ENCODE results near the gene KRTAP3-1.
"Not testable (repeated sequence)": the region's sequence is repeated elsewhere in the genome, so short reads cannot be mapped to it uniquely, and the experiment has no call there.

Gene KRTAP3-1

GRCh38 chr17:41013606-41014005 is 4.7 kb upstream of the KRTAP3-1 start:
- no peak for DNase-seq

DNA sequence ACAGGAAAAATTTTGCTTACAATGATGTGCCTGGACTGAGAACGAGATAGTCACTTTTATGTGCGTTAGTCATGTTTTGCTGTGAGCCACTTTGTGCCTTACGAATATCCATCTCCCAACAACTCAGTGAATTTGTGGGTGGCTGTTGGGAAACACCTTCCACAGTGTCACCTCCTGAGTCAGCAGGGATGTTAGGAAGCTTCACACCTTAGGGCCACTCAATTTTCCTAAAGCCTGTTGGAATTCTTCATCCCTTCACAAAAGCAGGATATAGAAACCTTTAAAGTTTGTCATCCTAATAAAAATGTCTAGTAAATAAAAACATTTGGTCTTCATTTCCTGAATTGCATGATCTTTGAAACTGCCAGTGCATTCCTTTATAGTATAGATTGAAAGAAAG is 4.3 kb upstream of the KRTAP3-1 start:
- DNase-seq = no peak

- no peak for DNase-seq
These were observed 3.6 kb upstream of the KRTAP3-1 start for GRCh38 chr17:41012326-41013120.

DNA sequence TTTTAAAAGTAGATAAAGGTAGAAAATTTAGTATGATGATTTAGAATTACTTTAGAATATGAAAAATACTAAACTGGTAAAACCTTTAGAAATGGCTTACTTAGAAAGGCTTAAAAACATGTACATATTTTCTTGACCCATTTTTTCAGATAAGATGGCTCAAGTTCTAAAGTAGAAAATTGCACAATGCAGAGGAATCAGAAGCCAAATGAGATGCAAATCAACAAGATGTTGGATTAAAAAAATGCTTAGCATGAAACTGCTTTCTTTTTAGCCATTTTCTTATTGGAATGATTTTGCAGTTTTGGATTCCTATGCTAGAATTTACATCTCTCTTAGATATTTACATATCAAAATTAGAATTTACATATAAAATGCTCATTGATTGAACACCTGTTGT is 1.5 kb upstream of the KRTAP3-1 start:
- DNase-seq = no peak

- no peak for DNase-seq
These were observed 1.0 kb upstream of the KRTAP3-1 start for GRCh38 chr17:41009936-41010335.

DNA sequence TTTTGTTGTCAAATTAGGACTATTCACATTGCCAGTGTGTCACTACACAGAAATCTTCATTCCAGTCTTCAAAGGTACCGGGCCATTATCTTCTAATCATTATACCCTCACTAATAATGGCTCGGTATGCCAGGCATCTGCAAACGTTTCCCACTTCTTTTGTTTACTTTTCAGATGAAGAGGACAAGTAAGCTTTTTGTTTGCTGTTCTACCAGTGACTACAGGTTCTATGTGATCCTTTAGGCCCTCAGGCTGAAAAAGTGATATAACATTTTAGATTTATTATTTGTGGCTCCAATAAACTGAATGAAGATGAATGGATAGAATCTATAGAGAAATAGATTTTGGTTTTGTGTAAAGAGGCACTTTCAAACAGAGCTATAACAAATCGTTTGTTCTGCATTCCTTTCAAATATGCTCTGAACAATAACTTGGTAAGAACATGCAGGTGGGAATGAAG is 403 bp upstream of the KRTAP3-1 start:
- peak; percentile 51 for DNase-seq

DNA sequence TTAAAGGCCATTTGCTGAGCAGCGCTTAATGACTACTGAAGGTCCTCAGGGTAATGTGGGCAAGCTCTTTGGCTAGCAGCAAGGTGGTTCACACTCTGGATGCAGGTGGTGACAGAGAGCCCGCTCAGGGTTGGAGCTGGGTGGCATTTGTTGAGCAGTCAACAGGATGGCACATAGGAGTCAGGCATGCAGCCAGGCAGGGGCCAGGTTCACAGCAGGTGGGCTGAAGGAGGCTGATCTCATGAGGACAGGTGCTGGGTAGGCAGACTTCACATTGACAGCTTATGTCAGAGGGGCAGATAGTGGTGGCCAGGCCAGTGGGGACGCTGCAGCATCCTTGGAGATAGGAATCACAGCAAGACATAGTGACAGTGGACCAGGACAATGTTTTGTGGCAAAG is 4.5 kb downstream of the KRTAP3-1 start:
- peak; percentile 46 for DNase-seq

DNA sequence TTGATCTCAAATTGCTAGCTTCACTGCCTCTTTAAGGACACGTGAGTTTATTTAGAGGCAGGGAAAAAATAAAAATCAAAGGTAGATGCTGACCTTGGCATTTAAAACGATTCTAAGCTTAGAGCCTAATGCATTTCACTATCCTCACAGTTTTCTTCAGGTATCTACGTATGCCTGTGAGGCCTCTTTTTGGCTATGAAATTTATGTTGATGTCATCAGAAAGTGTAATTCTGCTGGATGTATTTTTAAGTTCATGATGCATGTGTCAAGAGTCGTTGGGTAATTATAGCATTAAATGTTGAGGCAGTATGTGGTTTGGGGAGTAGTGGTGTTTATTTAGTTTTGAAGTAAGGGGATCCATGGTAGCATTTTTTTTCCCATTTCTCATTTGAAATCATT is 5.0 kb downstream of the KRTAP3-1 start:
- DNase-seq = no peak

DNA sequence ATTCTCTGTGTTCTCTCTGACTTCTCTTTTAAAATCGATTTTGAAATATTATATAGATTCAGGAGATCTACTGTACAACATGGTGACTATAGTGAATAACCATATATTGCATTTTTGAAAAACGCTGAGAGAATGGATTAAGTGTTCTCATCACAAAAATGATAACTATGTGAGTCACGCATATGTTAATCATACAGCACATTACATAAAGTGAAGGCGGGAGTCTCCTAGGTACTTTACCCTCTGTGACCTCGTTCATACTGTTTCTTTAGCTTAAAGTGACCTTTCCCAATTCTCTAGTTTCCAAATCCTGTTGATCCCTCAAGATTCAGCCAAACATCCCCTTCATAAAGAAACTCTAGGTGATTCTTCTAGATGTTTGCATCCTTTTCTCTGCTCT is 6.1 kb downstream of the KRTAP3-1 start:
- DNase-seq = no peak

- no peak for DNase-seq
These were observed 7.1 kb downstream of the KRTAP3-1 start for GRCh38 chr17:41001795-41002194.

- DNase-seq = not testable (repeated sequence)
These were observed 9.4 kb downstream of the KRTAP3-1 start, which contains the start of gene KRTAP3-2 for GRCh38 chr17:40999563-40999962. TSS of gene KRTAP3-2 (minus strand) at chr17:40999906. CDS start at chr17:40999853, 53 bp downstream.

- no peak for DNase-seq
These were observed 11.6 kb downstream of the KRTAP3-1 start for GRCh38 chr17:40997361-40997760.

GRCh38 chr17:40996829-40997228 is 12.1 kb downstream of the KRTAP3-1 start:
- no peak for DNase-seq

DNA sequence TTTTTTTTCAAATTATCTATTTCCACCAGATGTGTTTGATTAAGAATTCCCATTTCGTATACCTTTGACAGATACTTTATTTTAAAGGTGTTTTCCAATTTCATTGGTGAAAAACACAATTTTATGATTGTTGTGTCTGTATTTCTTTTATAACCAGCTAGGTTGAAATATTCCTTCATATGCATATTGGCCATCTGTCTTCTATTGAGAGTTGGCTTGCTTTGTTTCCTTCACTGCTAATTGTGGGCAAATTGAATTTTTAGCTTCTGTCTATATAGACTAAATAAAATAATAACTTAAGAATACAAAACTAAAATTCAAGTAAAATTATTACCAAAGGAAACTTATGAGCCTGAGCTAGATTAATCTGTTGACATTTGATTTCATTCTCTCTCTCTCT is 13.8 kb downstream of the KRTAP3-1 start:
- no peak for DNase-seq

GRCh38 chr17:40993839-40994238 is 15.1 kb downstream of the KRTAP3-1 start, which contains the start of gene KRTAP3-3:
TSS of gene KRTAP3-3 (minus strand) at chr17:40994164. CDS start at chr17:40994097, 67 bp downstream.
- DNase-seq = no peak

DNA sequence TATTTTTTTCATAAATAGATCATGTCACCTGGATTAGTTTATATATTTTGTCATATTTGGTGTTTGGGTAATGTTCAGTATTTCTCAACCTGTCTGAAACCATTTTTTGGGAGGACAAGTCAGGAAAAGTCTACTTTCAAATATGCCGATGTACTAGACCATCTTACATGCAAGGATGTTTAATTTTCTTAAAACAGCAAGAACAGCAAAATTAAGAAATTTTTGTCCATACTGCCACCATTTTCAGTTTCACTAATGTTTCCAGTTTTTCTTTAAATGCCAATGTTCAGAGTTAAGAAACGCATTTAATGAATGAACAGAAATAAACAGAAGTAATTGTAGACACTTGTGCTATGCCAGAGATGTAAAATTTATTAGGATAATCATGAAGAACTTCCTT is 15.8 kb downstream of the KRTAP3-1 start:
- DNase-seq = no peak

DNA sequence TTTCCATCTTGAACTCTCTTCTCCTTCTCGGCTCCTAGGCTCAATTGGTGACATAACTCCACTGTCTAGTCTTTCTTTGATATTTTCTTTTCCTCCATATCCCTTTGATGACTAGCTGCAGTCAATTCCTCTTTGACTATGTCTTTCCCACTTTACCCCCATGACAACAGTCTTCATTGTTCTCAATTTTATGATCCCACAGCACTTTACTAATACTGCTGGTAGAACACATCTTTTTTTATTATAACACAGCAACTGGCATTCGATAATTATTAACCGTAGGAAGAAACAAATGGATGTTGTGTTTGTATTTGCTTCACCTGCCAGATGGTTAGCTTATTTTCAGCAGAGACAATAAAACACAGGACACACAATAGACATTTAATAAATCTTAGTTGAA is 16.3 kb downstream of the KRTAP3-1 start:
- DNase-seq = no peak

- no peak for DNase-seq
These were observed 22.0 kb downstream of the KRTAP3-1 start for GRCh38 chr17:40986920-40987319.

DNA sequence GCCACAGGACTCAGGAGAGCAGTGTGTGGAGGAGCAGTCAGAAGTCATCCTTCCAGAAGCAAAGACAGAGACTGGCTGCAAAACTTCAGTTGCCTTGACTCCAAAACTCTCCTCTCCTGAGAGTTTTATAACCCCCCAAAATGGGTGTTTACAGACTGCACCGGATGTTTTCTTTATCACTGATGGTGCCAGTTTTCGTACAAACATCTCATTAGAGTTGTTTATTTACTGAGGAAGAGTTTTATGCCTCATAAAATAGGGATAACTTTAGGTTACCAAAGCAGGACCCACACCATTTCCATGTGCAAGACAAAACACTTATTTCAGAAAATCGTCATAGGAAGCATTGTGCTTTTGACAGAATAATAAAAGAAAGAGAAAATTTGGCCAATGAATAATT is 24.7 kb downstream of the KRTAP3-1 start, which contains the start of gene KRT40:
TSS of gene KRT40 (minus strand) at position 101 of the 400 bp plus-strand sequence. CDS start at position 48, 53 bp downstream.
- no peak for DNase-seq

DNA sequence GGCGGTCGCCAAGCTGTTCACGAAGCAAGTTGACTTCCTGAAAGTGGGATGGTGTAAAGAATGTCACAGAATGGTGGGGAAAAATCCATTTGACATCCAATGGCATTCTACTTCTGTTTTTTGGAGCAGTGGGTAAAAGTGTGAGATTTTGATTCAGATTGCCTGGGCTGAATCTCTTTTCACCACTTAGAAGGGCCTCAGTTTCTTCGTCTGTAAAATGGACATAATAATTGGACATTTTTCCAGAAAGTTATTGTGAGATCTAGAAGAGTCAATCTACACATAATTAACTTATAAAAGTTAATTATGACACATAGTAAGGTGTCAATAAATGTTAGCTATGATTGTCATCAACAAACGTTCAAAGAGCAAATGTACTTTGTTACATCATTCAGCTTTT is 27.8 kb downstream of the KRTAP3-1 start:
- no peak for DNase-seq

DNA sequence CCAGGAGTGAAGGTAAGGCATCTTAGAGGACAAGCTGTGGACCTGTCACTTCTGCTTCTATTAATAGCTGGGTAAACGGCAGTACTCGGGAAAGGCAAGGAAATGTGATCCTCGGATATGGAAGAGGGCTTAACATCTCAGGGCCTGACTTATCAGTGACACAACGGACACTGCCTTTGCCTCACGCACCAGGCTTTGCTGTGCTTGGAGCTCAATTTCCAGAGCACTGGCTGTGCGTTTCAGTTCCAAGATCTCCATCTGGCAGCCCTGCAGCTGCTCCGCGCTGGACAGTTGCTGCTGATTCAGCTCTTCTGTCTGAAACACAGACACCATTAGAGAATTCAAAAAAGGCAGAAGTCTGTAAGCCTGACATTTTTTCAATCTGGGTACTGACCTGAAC is 28.3 kb downstream of the KRTAP3-1 start:
- DNase-seq = no peak

GRCh38 chr17:40980117-40980516 is 28.8 kb downstream of the KRTAP3-1 start:
- DNase-seq = no peak

DNA sequence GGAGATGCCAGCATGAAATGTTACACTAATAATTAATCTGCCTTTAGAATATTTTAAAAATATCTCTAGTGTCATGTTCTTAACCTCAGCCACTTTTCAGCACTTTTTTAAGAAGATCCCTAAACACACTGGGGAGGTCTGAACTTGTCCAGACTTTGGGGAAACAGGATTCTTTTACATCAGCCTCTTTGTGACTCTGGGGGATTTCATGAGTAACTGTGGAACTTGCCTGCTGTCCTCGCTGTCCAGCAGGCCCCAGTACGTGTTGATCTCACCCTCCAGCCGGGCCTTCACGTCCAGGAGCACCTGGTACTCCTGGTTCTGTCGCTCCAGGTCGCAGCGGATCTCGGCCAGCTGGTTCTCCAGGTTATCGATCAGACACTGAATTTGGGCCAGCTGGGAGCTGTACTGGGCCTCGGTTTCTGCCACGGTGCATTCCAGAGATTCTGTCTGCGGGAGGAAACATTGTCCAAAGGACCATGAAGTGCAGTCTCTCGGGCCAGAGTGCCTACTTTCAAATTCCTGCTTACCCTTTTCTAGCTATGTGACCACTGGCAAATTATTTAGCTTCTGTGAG is 30.3 kb downstream of the KRTAP3-1 start:
- DNase-seq = no peak

GRCh38 chr17:40975516-40975915 is 33.4 kb downstream of the KRTAP3-1 start:
- no peak for DNase-seq

All from NCI-H345 (cell line).